PC-9 (cell line): ENCODE data around the gene ESX1.

Experiments used
- CTCF ChIP-seq: fragments of 200-600 bp; sonication (generic); conservative IDR thresholded peaks from 2 replicates; pipeline ENCODE4 v1.6.1; 2017; ENCODE audit warnings: mixed run types, antibody characterized with exemption, mild to moderate bottlenecking, moderate library complexity
- EZH2 ChIP-seq: fragments of 200-600 bp; sonication (generic); IDR thresholded peaks from 2 replicates; pipeline ENCODE4 v1.8.0; 2017; ENCODE audit warnings: antibody characterized with exemption, low read depth

- no peak for TF ChIP-seq CTCF
- TF ChIP-seq EZH2, result no peak
Observed at GRCh38 chrX:104205548-104205947, 49.2 kb downstream of the ESX1 start.
